AG20443 (cell line): ENCODE measurements around the gene PCDHGA9.
"Not testable (repeated sequence)": the region's sequence is repeated elsewhere in the genome, so short reads cannot be mapped to it uniquely, and the experiment has no call there.

Experiments used
- DNase-seq: peaks from one replicate; pipeline ENCODE4 v3.0.0; 2012; ENCODE audit warnings: low spot score, mixed read lengths

The PCDHGA9 gene

DNA sequence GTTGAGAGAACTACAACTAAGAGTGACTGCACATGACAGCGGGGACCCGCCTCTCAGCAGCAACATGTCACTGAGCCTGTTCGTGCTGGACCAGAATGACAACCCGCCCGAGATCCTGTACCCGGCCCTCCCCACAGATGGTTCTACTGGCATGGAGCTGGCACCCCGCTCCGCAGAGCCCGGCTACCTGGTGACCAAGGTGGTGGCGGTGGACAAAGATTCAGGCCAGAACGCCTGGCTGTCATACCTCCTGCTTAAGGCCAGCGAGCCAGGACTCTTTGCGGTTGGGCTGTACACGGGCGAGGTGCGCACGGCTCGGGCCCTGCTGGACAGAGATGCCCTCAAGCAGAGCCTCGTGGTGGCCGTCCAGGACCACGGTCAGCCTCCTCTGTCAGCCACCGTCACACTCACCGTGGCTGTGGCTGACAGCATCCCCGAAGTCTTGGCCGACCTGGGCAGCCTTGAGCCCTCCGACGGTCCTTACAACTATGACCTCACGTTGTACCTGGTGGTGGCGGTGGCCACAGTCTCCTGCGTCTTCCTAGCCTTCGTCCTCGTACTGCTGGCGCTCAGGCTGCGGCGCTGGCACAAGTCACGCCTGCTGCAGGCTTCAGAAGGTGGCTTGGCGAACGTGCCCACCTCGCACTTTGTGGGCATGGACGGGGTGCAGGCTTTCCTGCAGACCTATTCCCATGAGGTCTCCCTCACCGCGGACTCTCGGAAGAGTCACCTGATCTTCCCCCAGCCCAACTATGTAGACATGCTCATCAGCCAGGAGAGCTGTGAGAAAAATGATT lies 17.9 kb upstream of the PCDHGA9 start:
- DNase-seq, result no peak

DNA sequence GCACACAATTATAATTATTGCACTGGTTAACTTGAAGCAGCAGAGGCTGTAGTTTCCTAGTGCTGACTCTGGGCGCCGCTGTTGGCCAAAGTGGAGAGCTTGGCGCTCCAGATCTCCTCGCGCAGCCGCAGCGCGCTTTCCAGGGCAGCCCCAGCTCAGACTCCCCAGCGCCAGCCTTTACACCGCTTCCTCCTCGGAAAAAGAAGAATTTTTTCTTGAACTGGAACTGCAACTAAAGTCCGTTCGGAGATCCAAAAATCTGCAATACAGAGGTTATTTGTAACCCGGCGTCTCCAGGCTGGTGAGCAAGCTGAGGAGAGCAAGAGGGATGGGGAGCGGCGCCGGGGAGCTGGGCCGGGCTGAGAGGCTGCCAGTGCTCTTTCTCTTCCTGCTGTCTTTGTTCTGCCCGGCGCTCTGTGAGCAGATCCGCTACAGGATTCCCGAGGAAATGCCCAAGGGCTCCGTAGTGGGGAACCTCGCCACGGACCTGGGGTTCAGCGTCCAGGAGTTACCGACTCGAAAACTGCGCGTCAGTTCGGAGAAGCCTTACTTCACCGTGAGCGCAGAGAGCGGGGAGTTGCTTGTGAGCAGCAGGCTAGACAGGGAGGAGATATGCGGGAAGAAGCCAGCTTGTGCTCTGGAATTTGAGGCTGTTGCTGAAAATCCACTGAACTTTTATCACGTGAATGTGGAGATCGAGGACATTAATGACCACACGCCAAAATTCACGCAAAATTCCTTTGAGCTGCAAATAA lies 14.8 kb upstream of the PCDHGA9 start, which contains the start of gene PCDHGB4:
TSS of gene PCDHGB4 (plus strand) at position 142 of the 755 bp plus-strand sequence. CDS start at position 329, 187 bp downstream.
- peak; percentile 62 for DNase-seq

GRCh38 chr5:141388661-141389060 lies 13.9 kb upstream of the PCDHGA9 start:
- DNase-seq, result no peak

GRCh38 chr5:141389153-141390042 lies 13.2 kb upstream of the PCDHGA9 start:
- no peak for DNase-seq

DNA sequence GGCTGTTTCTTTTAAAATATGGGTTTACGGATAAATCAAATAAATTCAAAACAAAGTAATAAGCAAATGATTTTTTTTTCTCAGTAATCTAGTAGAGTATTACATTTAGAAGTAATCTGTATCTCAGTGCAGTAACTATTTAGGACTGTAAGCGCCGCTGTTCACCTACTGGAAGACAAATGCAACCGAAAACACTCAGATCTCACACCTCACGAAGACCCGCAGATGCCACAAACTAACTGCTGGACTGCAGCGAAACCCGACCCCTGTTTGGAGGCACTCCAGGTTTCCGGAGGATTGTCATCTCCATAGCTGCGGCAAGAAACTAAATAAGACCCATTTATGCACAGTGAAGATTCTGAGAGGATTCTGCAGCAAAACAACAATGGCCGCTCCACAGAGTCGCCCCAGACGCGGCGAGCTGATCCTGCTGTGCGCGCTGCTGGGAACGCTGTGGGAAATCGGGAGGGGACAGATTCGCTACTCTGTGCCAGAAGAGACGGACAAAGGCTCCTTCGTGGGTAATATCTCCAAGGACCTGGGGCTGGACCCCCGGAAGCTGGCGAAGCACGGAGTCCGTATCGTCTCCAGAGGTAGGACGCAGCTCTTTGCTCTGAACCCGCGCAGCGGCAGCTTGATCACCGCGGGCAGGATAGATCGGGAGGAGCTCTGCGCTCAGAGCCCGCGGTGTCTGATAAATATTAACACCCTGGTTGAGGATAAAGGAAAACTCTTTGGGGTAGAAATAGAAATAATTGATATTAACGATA lies 10.0 kb upstream of the PCDHGA9 start, which contains the start of gene PCDHGA8:
TSS of gene PCDHGA8 (plus strand) at position 205 of the 770 bp plus-strand sequence. CDS start at position 386, 181 bp downstream.
- no peak for DNase-seq

GRCh38 chr5:141393267-141393666 lies 9.3 kb upstream of the PCDHGA9 start:
- no peak for DNase-seq

DNA sequence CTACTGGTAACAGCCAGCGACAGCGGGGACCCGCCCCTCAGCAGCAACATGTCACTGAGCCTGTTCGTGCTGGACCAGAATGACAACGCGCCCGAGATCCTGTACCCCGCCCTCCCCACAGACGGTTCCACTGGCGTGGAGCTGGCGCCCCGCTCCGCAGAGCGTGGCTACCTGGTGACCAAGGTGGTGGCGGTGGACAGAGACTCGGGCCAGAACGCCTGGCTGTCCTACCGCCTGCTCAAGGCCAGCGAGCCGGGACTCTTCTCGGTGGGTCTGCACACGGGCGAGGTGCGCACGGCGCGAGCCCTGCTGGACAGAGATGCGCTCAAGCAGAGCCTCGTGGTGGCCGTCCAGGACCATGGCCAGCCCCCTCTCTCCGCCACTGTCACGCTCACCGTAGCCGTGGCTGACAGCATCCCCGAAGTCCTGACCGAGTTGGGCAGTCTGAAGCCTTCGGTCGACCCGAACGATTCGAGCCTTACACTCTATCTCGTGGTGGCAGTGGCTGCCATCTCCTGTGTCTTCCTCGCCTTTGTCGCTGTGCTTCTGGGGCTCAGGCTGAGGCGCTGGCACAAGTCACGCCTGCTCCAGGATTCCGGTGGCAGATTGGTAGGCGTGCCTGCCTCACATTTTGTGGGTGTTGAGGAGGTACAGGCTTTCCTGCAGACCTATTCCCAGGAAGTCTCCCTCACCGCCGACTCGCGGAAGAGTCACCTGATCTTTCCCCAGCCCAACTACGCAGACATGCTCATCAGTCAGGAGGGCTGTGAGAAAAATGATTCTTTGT lies 8.0 kb upstream of the PCDHGA9 start:
- not testable (repeated sequence) for DNase-seq

DNA sequence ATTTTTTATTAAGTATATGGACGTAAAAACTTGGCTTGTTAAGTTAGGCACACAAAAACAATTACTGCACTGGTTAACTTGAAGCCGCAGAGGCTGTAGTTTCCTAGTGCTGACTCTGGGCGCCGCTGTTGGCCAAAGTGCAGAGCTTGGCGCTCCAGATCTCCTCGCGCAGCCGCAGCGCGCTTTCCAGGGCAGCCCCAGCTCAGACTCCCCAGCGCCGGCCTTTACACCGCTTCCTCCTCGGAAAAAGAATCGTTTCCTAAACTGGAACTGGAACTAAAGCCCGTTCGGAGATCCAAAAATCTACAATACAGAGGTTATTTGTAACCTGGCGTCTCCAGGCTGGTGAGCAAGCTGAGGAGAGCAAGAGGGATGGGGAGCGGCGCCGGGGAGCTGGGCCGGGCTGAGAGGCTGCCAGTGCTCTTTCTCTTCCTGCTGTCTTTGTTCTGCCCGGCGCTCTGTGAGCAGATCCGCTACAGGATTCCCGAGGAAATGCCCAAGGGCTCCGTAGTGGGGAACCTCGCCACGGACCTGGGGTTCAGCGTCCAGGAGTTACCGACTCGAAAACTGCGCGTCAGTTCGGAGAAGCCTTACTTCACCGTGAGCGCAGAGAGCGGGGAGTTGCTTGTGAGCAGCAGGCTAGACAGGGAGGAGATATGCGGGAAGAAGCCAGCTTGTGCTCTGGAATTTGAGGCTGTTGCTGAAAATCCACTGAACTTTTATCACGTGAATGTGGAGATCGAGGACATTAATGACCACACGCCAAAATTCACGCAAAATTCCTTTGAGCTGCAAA lies 4.6 kb upstream of the PCDHGA9 start, which contains the start of gene PCDHGB5:
TSS of gene PCDHGB5 (plus strand) at position 192 of the 796 bp plus-strand sequence. CDS start at position 373, 181 bp downstream.
- peak; percentile 46 for DNase-seq

- no peak for DNase-seq
Measured at GRCh38 chr5:141398608-141399007, 4.0 kb upstream of the PCDHGA9 start.

DNA sequence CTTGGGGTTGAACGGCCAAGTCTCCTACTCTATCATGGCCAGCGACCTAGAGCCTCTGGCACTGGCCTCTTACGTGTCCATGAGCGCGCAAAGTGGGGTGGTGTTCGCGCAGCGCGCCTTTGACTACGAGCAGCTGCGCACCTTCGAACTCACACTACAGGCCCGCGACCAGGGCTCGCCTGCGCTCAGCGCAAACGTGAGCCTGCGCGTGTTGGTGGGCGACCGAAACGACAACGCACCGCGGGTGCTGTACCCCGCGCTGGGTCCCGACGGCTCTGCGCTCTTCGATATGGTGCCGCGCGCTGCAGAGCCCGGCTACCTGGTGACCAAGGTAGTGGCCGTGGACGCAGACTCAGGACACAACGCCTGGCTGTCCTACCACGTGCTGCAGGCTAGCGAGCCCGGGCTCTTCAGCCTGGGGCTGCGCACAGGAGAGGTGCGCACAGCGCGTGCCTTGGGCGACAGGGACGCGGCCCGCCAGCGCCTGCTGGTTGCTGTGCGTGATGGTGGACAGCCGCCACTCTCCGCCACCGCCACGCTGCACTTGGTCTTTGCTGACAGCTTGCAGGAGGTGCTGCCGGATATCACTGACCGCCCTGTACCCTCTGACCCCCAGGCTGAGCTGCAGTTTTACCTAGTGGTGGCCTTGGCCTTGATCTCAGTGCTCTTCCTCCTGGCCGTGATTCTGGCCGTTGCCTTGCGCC lies 2.9 kb upstream of the PCDHGA9 start:
- DNase-seq, result no peak

- DNase-seq, result no peak
Measured at GRCh38 chr5:141403387-141403786, 809 bp downstream of the PCDHGA9 start.

- DNase-seq, result peak; percentile 57
Measured at GRCh38 chr5:141407790-141408505, 5.4 kb downstream of the PCDHGA9 start, which contains the start of gene PCDHGB6. Gene PCDHGB6, plus strand, starts transcription at chr5:141408021. Its CDS starts 182 bp downstream, at chr5:141408203.

DNA sequence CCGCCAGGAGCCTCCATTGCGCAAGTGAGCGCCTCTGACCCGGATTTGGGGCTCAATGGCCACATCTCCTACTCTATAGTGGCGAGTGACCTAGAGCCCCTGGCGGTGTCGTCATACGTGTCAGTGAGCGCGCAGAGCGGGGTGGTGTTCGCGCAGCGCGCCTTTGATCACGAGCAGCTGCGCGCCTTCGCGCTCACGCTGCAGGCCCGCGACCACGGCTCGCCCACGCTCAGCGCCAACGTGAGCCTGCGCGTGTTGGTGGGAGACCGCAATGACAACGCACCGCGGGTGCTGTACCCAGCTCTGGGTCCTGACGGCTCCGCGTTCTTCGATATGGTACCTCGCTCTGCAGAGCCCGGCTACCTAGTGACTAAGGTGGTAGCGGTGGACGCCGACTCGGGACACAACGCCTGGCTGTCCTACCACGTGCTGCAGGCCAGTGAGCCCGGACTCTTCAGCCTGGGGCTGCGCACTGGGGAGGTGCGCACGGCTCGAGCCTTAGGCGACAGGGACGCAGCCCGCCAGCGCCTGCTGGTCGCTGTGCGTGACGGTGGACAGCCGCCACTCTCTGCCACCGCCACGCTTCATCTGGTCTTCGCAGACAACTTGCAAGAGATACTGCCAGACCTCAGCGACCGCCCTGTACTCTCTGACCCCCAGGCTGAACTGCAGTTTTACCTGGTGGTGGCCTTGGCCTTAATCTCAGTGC lies 7.2 kb downstream of the PCDHGA9 start:
- DNase-seq, result no peak

DNA sequence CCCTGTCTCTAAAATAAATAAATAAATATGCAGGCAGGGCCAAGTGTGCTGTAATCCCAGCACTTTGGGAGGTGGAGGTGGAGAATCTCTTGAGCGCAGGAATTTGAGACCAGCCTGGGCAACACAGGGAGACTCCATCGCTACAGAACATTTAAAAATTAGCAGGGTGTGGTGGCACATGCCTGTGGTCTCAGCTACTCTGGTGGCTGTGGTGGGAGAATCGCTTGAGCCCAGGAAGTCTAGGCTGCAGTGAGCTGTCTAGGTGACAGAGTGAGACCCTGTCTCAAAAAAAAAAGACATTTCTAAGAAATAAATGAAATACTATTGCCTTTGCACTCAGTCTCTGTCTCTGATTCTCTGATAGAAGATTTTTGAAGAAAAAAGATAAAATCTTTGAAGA lies 9.0 kb downstream of the PCDHGA9 start:
- DNase-seq, result no peak

GRCh38 chr5:141412854-141413539 lies 10.4 kb downstream of the PCDHGA9 start, which contains the start of gene PCDHGA10:
Gene PCDHGA10, plus strand, starts transcription at chr5:141412987. Its CDS starts 189 bp downstream, at chr5:141413176.
- peak; percentile 78 for DNase-seq

DNA sequence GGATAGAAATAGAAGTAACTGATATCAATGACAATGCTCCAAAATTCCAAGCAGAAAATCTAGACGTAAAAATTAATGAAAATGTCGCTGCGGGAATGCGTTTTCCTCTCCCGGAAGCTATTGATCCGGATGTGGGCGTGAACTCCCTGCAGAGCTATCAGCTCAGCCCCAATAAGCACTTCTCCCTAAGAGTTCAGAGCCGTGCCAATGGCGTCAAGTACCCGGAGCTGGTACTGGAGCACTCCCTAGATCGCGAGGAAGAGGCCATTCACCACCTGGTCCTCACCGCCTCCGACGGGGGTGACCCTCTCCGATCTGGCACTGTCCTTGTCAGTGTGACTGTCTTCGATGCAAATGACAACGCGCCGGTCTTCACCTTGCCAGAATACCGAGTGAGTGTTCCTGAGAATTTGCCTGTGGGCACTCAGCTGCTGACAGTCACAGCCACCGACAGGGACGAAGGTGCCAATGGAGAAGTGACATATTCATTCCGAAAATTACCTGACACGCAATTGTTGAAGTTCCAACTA lies 11.0 kb downstream of the PCDHGA9 start:
- no peak for DNase-seq
